Measurements from ENCODE around the gene SYMPK. TPM values are rescaled to one million over a fixed set of nuclear protein-coding genes. Genes with fewer than 3 reads are reported as not detected.

Gene SYMPK
- total RNA-seq, 1 experiment from 2014 or later = 47.7 TPM

DNA sequence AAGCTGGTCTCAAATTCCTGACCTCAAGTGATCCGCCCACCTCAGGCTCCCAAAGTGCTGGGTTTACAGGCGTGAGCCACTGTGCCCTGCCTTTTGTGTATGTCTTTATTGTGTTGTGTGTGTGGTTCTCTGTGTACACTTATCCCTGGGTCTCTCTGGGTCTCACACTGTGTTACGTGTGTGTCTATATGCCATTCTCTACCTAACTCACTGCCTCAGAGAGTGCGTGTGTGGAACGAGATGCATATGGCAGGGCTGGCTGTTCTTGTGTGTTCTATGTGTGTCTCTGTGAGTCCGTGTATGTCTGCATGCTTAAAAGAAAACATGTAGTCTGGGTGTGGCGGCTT is 11.6 kb upstream of the SYMPK start:
- no peak for ATAC-seq
- no peak overlapping the region for H3K27ac ChIP-seq (ENCODE audit: low read length)
- POLR2A ChIA-PET = interaction anchor here (0.7 kb wide), 1 partner anchor 11 kb away, joined by 3 read pairs; no protein-coding TSS in a partner anchor
- H3K9me3 ChIP-seq (ENCODE audit: control insufficient read depth, insufficient read depth, low read depth, low read length) = no peaks in the 10 kb centered on the region
- intact Hi-C loops (cut with micrococcal nuclease; ENCODE audit: unreplicated experiment) (no loop called here), in situ Hi-C loops (cut with HindIII; ENCODE audit: low pct_unique_long_range_greater_than_20kb, low sequenced_read_pairs) (no loop called here)
- H3K4me1 ChIP-seq (ENCODE audit: control insufficient read depth, insufficient read depth, low read length) = no peaks in the 10 kb centered on the region
- TF ChIP-seq SIN3A (IDR thresholded peaks at IDR 0.05; ENCODE audit: borderline replicate concordance, insufficient read depth, low read depth, low read length) (no peak), POLR2AphosphoS5 (IDR thresholded peaks at IDR 0.05; ENCODE audit: low read depth, low read length) (no peak), TCF7L2 (IDR thresholded peaks at IDR 0.05; ENCODE audit: low read depth, low read length) (no peak)
- TF ChIP-seq, protein P1, sequence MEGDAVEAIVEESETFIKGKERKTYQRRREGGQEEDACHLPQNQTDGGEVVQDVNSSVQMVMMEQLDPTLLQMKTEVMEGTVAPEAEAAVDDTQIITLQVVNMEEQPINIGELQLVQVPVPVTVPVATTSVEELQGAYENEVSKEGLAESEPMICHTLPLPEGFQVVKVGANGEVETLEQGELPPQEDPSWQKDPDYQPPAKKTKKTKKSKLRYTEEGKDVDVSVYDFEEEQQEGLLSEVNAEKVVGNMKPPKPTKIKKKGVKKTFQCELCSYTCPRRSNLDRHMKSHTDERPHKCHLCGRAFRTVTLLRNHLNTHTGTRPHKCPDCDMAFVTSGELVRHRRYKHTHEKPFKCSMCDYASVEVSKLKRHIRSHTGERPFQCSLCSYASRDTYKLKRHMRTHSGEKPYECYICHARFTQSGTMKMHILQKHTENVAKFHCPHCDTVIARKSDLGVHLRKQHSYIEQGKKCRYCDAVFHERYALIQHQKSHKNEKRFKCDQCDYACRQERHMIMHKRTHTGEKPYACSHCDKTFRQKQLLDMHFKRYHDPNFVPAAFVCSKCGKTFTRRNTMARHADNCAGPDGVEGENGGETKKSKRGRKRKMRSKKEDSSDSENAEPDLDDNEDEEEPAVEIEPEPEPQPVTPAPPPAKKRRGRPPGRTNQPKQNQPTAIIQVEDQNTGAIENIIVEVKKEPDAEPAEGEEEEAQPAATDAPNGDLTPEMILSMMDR (IDR thresholded peaks at IDR 0.05) = no peak
- TF ChIP-seq, protein P2, sequence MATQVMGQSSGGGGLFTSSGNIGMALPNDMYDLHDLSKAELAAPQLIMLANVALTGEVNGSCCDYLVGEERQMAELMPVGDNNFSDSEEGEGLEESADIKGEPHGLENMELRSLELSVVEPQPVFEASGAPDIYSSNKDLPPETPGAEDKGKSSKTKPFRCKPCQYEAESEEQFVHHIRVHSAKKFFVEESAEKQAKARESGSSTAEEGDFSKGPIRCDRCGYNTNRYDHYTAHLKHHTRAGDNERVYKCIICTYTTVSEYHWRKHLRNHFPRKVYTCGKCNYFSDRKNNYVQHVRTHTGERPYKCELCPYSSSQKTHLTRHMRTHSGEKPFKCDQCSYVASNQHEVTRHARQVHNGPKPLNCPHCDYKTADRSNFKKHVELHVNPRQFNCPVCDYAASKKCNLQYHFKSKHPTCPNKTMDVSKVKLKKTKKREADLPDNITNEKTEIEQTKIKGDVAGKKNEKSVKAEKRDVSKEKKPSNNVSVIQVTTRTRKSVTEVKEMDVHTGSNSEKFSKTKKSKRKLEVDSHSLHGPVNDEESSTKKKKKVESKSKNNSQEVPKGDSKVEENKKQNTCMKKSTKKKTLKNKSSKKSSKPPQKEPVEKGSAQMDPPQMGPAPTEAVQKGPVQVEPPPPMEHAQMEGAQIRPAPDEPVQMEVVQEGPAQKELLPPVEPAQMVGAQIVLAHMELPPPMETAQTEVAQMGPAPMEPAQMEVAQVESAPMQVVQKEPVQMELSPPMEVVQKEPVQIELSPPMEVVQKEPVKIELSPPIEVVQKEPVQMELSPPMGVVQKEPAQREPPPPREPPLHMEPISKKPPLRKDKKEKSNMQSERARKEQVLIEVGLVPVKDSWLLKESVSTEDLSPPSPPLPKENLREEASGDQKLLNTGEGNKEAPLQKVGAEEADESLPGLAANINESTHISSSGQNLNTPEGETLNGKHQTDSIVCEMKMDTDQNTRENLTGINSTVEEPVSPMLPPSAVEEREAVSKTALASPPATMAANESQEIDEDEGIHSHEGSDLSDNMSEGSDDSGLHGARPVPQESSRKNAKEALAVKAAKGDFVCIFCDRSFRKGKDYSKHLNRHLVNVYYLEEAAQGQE (IDR thresholded peaks at IDR 0.05; ENCODE audit: insufficient read depth in 1 of 2, low read depth in 2 of 2, low read length in 1 of 2) = no peak
- CTCF ChIA-PET = no interaction called here
- H3K4me3 ChIP-seq (ENCODE audit: low read depth in 2 of 2, low read length in 2 of 2) = no peak overlapping the region
- BruUV-seq (replicated peaks) = no TSS peak
- DNase-seq (ENCODE audit: low read depth, low spot score) = no peak
- no peaks in the 10 kb centered on the region for H3K36me3 ChIP-seq (ENCODE audit: control insufficient read depth, insufficient read depth, low read length)
- no peaks in the 10 kb centered on the region for H3K27me3 ChIP-seq (ENCODE audit: control insufficient read depth, insufficient read depth, low read length)

DNA sequence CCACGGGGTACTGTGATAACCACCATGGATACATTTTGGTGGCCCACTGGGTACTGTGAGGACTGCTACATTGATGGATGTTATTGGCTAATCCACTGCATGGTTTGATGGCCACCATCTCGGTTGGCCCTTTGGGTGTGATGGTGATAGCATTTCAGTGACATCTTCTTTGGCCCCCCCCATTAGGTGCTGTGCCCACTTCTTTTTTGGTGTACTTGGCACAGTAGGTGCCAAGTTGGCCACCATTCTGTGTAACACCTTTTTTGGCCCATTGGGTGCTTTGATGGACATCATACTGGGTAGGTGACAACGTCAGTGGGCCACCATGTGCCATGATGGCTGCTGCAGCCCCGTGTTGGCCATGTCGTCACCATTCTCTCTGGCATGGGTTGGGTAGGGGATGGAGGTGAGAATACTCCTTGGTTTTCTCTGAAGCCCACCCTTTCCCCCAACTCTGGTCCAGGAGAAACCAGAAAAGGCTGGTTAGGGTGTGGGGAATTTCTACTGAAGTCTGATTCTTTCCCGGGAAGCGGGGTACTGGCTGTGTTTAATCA is 10.3 kb upstream of the SYMPK start:
- Histone ChIP-seq H3K27ac (ENCODE audit: low read length) (no peak overlapping the region), H3K4me3 (ENCODE audit: low read depth in 2 of 2, low read length in 2 of 2) (no peak overlapping the region), H3K4me1 (ENCODE audit: control insufficient read depth, insufficient read depth, low read length) (no peaks in the 10 kb centered on the region), H3K36me3 (ENCODE audit: control insufficient read depth, insufficient read depth, low read length) (no peaks in the 10 kb centered on the region), H3K9me3 (ENCODE audit: control insufficient read depth, insufficient read depth, low read depth, low read length) (no peaks in the 10 kb centered on the region), H3K27me3 (ENCODE audit: control insufficient read depth, insufficient read depth, low read length) (no peaks in the 10 kb centered on the region)
- DNase-seq (ENCODE audit: low read depth, low spot score) = no peak
- TF ChIP-seq, protein P2 (IDR thresholded peaks at IDR 0.05; ENCODE audit: insufficient read depth in 1 of 2, low read depth in 2 of 2, low read length in 1 of 2) = no peak
- TF ChIP-seq, protein P1 (IDR thresholded peaks at IDR 0.05) = no peak
- TF ChIP-seq POLR2AphosphoS5 (IDR thresholded peaks at IDR 0.05; ENCODE audit: low read depth, low read length) (no peak), SIN3A (IDR thresholded peaks at IDR 0.05; ENCODE audit: borderline replicate concordance, insufficient read depth, low read depth, low read length) (no peak), TCF7L2 (IDR thresholded peaks at IDR 0.05; ENCODE audit: low read depth, low read length) (no peak)
- POLR2A ChIA-PET = no interaction called here
- no TSS peak for BruUV-seq (replicated peaks)
- in situ Hi-C loops (cut with HindIII; ENCODE audit: low pct_unique_long_range_greater_than_20kb, low sequenced_read_pairs) = no loop called here
- CTCF ChIA-PET = no interaction called here
- intact Hi-C loops (cut with micrococcal nuclease; ENCODE audit: unreplicated experiment) = no loop called here
- ATAC-seq = no peak

Measured in Panc1 (cell line).